Loucy (cell line): ENCODE results near the gene TMEM131.

ENCODE experiments used
- EZH2phosphoT487 ChIP-seq: fragments of 200-600 bp; IDR thresholded peaks from 2 replicates; pipeline ENCODE4 v1.6.1; 2018; ENCODE audit warnings: antibody characterized with exemption, mild to moderate bottlenecking, moderate library complexity, borderline replicate concordance
- TF ChIP-seq, protein P1 (sequence below): fragments of 200-600 bp; sonication (generic); conservative IDR thresholded peaks from 2 replicates; pipeline ENCODE4 v1.5.1; 2014; ENCODE audit warnings: mild to moderate bottlenecking, antibody characterized with exemption, low read length

DNA sequence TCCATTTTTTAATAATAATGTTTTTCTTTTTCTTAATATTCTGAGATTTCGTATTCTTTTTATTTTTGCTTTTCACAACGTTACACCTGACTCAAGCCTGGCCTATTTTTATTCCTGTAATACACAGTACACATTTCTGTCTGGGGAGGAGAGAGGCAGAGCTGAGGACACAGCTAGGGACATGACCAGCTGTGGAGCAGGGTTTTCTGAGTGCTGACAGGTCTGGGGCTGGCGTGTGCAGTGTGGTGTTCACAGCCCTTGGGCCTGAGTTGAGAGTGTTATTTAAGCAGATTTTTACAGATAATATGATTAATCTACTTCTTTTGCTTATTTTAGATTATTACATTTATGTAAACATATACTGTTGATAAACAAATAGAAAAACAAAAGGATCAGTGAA, 226.4 kb downstream of the TMEM131 start:
- TF ChIP-seq, protein P1, sequence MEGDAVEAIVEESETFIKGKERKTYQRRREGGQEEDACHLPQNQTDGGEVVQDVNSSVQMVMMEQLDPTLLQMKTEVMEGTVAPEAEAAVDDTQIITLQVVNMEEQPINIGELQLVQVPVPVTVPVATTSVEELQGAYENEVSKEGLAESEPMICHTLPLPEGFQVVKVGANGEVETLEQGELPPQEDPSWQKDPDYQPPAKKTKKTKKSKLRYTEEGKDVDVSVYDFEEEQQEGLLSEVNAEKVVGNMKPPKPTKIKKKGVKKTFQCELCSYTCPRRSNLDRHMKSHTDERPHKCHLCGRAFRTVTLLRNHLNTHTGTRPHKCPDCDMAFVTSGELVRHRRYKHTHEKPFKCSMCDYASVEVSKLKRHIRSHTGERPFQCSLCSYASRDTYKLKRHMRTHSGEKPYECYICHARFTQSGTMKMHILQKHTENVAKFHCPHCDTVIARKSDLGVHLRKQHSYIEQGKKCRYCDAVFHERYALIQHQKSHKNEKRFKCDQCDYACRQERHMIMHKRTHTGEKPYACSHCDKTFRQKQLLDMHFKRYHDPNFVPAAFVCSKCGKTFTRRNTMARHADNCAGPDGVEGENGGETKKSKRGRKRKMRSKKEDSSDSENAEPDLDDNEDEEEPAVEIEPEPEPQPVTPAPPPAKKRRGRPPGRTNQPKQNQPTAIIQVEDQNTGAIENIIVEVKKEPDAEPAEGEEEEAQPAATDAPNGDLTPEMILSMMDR, result no peak
- no peak for TF ChIP-seq EZH2phosphoT487
